Neural crest cell (in vitro differentiated cells): ENCODE measurements around the gene MGAM2. TPM values are rescaled to one million over a fixed set of nuclear protein-coding genes. Genes with fewer than 3 reads are reported as not detected.
A peak's percentile ranks its signal among the peaks of the same experiment; 100 is the strongest.

Source experiments
- DNase-seq: peaks from one replicate; pipeline ENCODE4 v3.0.0; 2021; ENCODE audit warnings: low read depth, mixed read lengths, low spot score
- H3K27ac Mint-ChIP-seq: one replicate; pipeline ENCODE4 v1.8.0; 2021; ENCODE audit warnings: mild to moderate bottlenecking, mixed read lengths; ENCODE audit not compliant: unreplicated experiment
- H3K27me3 Mint-ChIP-seq: 2 replicates; pipeline ENCODE4 v1.8.0; 2021; ENCODE audit warnings: low read depth, mild to moderate bottlenecking, mixed read lengths
- H3K36me3 Mint-ChIP-seq: 2 replicates; pipeline ENCODE4 v1.8.0; 2021; ENCODE audit warnings: low read depth, mild to moderate bottlenecking, mixed read lengths
- H3K4me1 Mint-ChIP-seq: 2 replicates; pipeline ENCODE4 v1.8.0; 2021; ENCODE audit warnings: mixed read lengths
- H3K4me3 Mint-ChIP-seq: one replicate; pipeline ENCODE4 v1.8.0; 2021; ENCODE audit warnings: mild to moderate bottlenecking, mixed read lengths
- H3K9me3 Mint-ChIP-seq: 2 replicates; pipeline ENCODE4 v1.8.0; 2021; ENCODE audit warnings: mixed read lengths
- total RNA-seq: library from RNA; stranded (reverse); gene quantifications from 2 replicates; pipeline ENCODE4 v1.2.1, GENCODE V29; 2021
- TF ChIP-seq, protein P1 (sequence below): fragments of 200-600 bp; sonication (generic); conservative IDR thresholded peaks from 2 replicates; pipeline ENCODE4 v1.5.0; 2021; ENCODE audit warnings: antibody characterized with exemption, mild to moderate bottlenecking

Gene MGAM2
- total RNA-seq, 1 donor from 2014 or later, result 0.07 TPM

DNA sequence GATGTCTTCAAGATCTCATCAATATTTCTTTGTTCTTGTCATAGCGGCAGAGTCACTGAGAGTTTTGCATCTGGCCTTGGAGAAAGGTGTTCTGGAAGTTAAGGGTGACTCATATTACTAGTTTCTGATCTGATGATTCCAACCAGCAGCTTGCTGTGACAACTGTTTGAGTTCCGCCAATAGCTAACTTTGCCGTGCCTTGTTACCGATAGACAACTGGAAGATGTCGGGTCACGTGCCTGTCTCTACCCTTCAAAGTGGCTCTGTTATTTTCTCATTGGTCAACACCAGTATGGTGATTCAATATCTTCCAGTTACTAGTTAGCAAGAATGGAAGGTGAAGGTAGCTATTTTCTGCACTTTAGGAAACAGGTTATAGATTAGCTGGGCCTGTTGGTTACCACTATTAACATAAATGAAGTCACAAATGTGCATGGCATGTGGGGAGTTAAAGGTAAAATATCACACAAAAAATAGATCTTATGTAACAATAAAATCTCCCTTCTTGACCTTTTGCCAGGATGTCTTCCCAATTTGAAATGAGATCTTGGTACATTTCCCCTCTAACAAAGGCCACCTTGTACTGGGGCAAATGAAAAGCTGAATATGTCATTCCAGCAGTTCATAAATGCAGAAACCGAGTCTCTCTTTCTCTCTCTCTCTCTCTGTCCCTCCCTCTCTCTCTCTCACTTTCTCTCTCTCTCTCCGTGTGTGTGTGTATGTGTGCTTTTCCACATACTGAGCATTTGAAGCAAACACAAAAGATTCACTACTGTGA is 2.6 kb upstream of the MGAM2 start:
- Mint-ChIP-seq H3K9me3 (peaks cover 2% of the 10 kb centered on the region), H3K27me3 (peaks cover 6% of the 10 kb centered on the region), H3K27ac (peak overlapping the region; percentile 93), H3K4me1 (peaks cover 13% of the 10 kb centered on the region), H3K36me3 (no peaks in the 10 kb centered on the region), H3K4me3 (no peak overlapping the region)
- TF ChIP-seq, protein P1, sequence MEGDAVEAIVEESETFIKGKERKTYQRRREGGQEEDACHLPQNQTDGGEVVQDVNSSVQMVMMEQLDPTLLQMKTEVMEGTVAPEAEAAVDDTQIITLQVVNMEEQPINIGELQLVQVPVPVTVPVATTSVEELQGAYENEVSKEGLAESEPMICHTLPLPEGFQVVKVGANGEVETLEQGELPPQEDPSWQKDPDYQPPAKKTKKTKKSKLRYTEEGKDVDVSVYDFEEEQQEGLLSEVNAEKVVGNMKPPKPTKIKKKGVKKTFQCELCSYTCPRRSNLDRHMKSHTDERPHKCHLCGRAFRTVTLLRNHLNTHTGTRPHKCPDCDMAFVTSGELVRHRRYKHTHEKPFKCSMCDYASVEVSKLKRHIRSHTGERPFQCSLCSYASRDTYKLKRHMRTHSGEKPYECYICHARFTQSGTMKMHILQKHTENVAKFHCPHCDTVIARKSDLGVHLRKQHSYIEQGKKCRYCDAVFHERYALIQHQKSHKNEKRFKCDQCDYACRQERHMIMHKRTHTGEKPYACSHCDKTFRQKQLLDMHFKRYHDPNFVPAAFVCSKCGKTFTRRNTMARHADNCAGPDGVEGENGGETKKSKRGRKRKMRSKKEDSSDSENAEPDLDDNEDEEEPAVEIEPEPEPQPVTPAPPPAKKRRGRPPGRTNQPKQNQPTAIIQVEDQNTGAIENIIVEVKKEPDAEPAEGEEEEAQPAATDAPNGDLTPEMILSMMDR, result no peak
- no peak for DNase-seq

DNA sequence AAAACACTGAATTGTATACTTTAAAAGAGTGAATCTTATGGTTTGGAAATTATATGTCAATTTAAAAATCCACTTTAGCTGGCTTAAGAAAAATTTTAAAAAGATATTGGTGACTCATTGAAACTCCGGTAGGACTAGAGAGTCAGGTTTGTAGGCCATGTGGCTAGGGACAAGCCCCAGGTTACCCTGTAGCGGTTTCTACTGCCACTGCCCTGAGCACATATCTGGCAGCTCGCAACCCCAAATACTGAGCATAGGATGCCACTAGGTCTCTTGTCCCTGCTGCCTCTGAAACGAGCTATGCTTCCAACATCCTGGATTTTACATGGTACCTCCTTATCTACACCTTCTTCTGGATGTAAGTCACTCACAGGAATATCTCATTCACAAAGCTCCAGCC is 1.4 kb upstream of the MGAM2 start:
- Mint-ChIP-seq H3K36me3 (no peaks in the 10 kb centered on the region), H3K4me3 (no peak overlapping the region), H3K27ac (no peak overlapping the region), H3K9me3 (peaks cover 2% of the 10 kb centered on the region), H3K4me1 (peaks cover 13% of the 10 kb centered on the region), H3K27me3 (peaks cover 6% of the 10 kb centered on the region)
- TF ChIP-seq, protein P1, result no peak
- DNase-seq, result no peak

DNA sequence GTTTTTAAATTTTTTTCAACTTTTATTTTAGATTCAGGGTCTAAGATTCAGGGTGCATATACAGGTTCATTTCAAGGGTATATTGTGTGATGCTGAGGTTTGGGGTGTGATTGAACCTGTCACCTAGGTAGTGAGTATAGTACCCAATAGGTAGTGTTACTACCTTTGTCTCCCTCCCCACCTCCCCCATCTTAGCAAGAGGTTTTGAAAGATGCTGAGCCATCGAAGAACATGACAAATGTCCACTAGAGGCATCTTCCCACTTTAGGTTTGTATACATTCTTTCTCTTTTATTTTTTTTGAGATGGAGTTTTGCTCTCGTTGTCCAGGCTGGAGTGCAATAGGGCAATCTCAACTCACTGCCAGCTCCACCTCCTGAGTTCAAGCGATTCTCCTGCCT is 880 bp upstream of the MGAM2 start:
- DNase-seq, result no peak
- H3K4me3 Mint-ChIP-seq, result no peak overlapping the region
- H3K36me3 Mint-ChIP-seq, result no peaks in the 10 kb centered on the region
- H3K27me3 Mint-ChIP-seq, result peaks cover 6% of the 10 kb centered on the region
- TF ChIP-seq, protein P1, result no peak
- H3K4me1 Mint-ChIP-seq, result peaks cover 13% of the 10 kb centered on the region
- no peak overlapping the region for H3K27ac Mint-ChIP-seq
- H3K9me3 Mint-ChIP-seq, result peaks cover 2% of the 10 kb centered on the region

DNA sequence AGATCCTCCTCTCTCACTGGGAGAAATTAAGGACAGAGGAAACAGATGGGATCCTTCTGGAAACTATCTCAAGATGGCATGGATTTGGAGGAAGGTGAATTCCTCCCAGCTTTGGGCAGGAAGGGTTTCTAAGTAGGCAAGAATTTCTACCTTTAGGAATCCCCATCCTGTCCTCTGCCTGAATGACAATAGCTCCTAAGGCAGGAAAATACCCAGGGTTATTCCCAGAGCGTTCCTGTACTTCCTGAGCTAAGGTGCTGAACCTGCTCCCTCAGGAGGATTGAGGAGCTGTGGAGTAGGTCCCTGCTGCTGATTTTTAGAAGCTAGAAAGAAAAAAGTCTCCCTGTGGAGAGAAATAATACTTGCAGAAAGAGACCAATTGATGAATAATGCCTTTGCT is 568 bp downstream of the MGAM2 start:
- Mint-ChIP-seq H3K9me3 (peaks cover 2% of the 10 kb centered on the region), H3K36me3 (no peaks in the 10 kb centered on the region), H3K4me3 (no peak overlapping the region), H3K27me3 (peaks cover 6% of the 10 kb centered on the region), H3K27ac (no peak overlapping the region), H3K4me1 (peaks cover 13% of the 10 kb centered on the region)
- no peak for DNase-seq
- TF ChIP-seq, protein P1, result no peak

DNA sequence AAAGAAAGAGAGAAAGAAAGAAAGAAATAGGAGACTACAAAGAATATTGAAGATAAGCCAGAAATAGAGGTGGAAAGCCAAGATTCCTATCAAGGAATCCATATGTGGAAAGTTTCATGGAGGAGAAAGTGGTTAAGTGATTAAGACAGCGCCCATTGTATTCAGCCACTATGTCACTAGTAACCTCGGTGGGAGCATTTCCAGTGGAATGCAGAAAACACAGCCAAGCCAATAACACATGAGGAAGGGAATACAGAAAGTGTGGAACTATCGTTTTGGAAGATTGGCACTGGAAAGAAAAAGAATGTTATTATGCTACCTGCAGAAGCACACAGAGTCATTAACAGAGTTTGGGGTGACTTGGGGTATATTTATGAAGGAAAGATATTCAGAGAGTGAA is 2.7 kb downstream of the MGAM2 start:
- Mint-ChIP-seq H3K27ac (no peak overlapping the region), H3K36me3 (no peaks in the 10 kb centered on the region), H3K27me3 (peaks cover 6% of the 10 kb centered on the region), H3K4me3 (no peak overlapping the region), H3K9me3 (peaks cover 2% of the 10 kb centered on the region), H3K4me1 (peaks cover 11% of the 10 kb centered on the region)
- no peak for DNase-seq
- TF ChIP-seq, protein P1, result no peak
